Endothelial cell of umbilical vein (primary cell): ENCODE data around the gene ARTN. TPM values are rescaled to one million over a fixed set of nuclear protein-coding genes. Genes with fewer than 3 reads are reported as not detected.

ENCODE experiments used
- BruUV-seq: library from RNA; stranded (reverse); fragments of 400-500 nt; replicated peaks from 2 replicates; lab custom pipeline; 2021; lab: Mats Ljungman, UMichigan
- CTCF ChIA-PET: fragments of 300-600, 350-600 bp; sonication (Branson Sonifier 250); formaldehyde crosslinking; loops from one replicate; lab custom pipeline; 2021; ENCODE audit warnings: antibody characterized with exemption, inconsistent platforms; lab: Charles Lee
- POLR2A ChIA-PET: fragments of 300-600, 350-600 bp; sonication (Branson Sonifier 250); formaldehyde crosslinking; loops from one replicate; lab custom pipeline; 2021; ENCODE audit warnings: antibody characterized with exemption, inconsistent platforms; lab: Charles Lee
- DNase-seq: peaks from one replicate; pipeline ENCODE4 v3.0.0-alpha.2; 2011; ENCODE audit warnings: low read depth, low spot score
- FAIRE-seq: peaks from 2 replicates; lab custom pipeline; 2011; peaks lifted over from hg19 to GRCh38; lab: Jason Lieb, UNC
- H2AFZ ChIP-seq: 2 replicates; pipeline ENCODE4 v1.6.0; 2012; ENCODE audit warnings: low read depth, low read length, control low read depth, inconsistent platforms
- H3K27ac ChIP-seq: 2 replicates; pipeline ENCODE4 v1.5.1; 2011; ENCODE audit warnings: low read depth, mild to moderate bottlenecking, control low read depth, low read length, moderate library complexity; ENCODE audit not compliant: insufficient read depth
- H3K27me3 ChIP-seq, 2 experiments: 2 replicates each; pipeline versions ENCODE4 v1.6.0 to v1.6.1; 2011; ENCODE audit warnings: low read length in 2 of 2, mixed read lengths in 1 of 2; ENCODE audit not compliant: control insufficient read depth in 2 of 2, insufficient read depth in 2 of 2
- H3K36me3 ChIP-seq, 2 experiments: 2 replicates in 1 of 2; 3 replicates in 1 of 2; pipeline ENCODE4 v1.5.1; 2011; ENCODE audit warnings: low read length in 2 of 2, mild to moderate bottlenecking in 1 of 2, moderate library complexity in 1 of 2; ENCODE audit not compliant: control insufficient read depth in 2 of 2, insufficient read depth in 2 of 2; ENCODE audit errors: extremely low read depth in 1 of 2
- H3K4me1 ChIP-seq: 3 replicates; pipeline ENCODE4 v1.5.1; 2011; ENCODE audit warnings: mild to moderate bottlenecking, low read length; ENCODE audit not compliant: control insufficient read depth, insufficient read depth; ENCODE audit errors: extremely low read depth
- H3K4me2 ChIP-seq: 2 replicates; pipeline ENCODE4 v1.6.1; 2011; ENCODE audit warnings: low read length, control low read depth, mixed read lengths; ENCODE audit not compliant: insufficient read depth
- H3K4me3 ChIP-seq, 3 experiments: fragments of 200-600 bp in 1 of 3; sonication (generic), shearing (Covaris generic) in 1 of 3; replicated peaks in 1 of 3; 2 replicates each; pipeline ENCODE4 v1.5.1; 2011 to 2016; ENCODE audit warnings: control low read depth in 3 of 3, low read length in 3 of 3, mild to moderate bottlenecking in 2 of 3, inconsistent platforms in 1 of 3, low read depth in 1 of 3, moderate library complexity in 1 of 3; ENCODE audit not compliant: insufficient read depth in 1 of 3
- H3K79me2 ChIP-seq: 2 replicates; pipeline ENCODE4 v1.6.0; 2012; ENCODE audit warnings: low read length, inconsistent platforms; ENCODE audit not compliant: control insufficient read depth, insufficient read depth
- H3K9ac ChIP-seq: replicated peaks from 2 replicates; pipeline ENCODE3; 2011; ENCODE audit warnings: low read length, control low read depth; ENCODE audit not compliant: insufficient read depth; ENCODE audit errors: extremely low read depth
- H3K9me1 ChIP-seq: replicated peaks from 3 replicates; pipeline ENCODE4 v1.6.0; 2011; ENCODE audit warnings: mild to moderate bottlenecking, low read length; ENCODE audit not compliant: control insufficient read depth, insufficient read depth; ENCODE audit errors: extremely low read depth
- H3K9me3 ChIP-seq: replicated peaks from 2 replicates; pipeline ENCODE4 v1.5.1; 2012; ENCODE audit warnings: low read length, inconsistent platforms; ENCODE audit not compliant: control insufficient read depth, insufficient read depth
- H4K20me1 ChIP-seq: replicated peaks from 2 replicates; pipeline ENCODE3; 2011; ENCODE audit warnings: mild to moderate bottlenecking, low read length; ENCODE audit not compliant: control insufficient read depth, insufficient read depth; ENCODE audit errors: extremely low read depth
- EZH2 ChIP-seq: IDR thresholded peaks from 2 replicates; pipeline ENCODE4 v1.6.1; 2012; ENCODE audit warnings: borderline replicate concordance, low read depth, mild to moderate bottlenecking, moderate library complexity, low read length, inconsistent platforms; ENCODE audit not compliant: severe bottlenecking
- FOS ChIP-seq: IDR thresholded peaks from 2 replicates; pipeline ENCODE4 v1.6.1; 2011; ENCODE audit warnings: mild to moderate bottlenecking, low read length, moderate library complexity, borderline replicate concordance; ENCODE audit not compliant: insufficient read depth
- GATA2 ChIP-seq: IDR thresholded peaks from 2 replicates; pipeline ENCODE4 v1.7.0; 2011; ENCODE audit warnings: low read depth, mild to moderate bottlenecking, moderate library complexity, mixed read lengths, low read length; ENCODE audit not compliant: insufficient read length, insufficient read depth
- JUN ChIP-seq: IDR thresholded peaks from 2 replicates; pipeline ENCODE4 v1.6.1; 2011; ENCODE audit warnings: borderline replicate concordance, low read depth; ENCODE audit not compliant: insufficient read length, insufficient read depth
- MYC ChIP-seq: IDR thresholded peaks from one replicate; pipeline ENCODE4 v1.6.1; 2011; ENCODE audit warnings: mild to moderate bottlenecking, low read depth, low read length
- POLR2A ChIP-seq: IDR thresholded peaks from 2 replicates; pipeline ENCODE4 v1.6.1; 2012; ENCODE audit warnings: low read depth, mild to moderate bottlenecking, control low read depth, low read length
- POLR2AphosphoS5 ChIP-seq: IDR thresholded peaks from 2 replicates; pipeline ENCODE4 v1.6.1; 2012; ENCODE audit warnings: low read depth, mild to moderate bottlenecking, control low read depth, low read length, moderate library complexity; ENCODE audit not compliant: insufficient read depth
- dilution Hi-C: fragments of 300-500 bp; cut with MboI; formaldehyde crosslinking; loops from one replicate; pipeline ENCODE4 v1.15.0; 2019; ENCODE audit warnings: low sequenced_read_pairs; ENCODE audit not compliant: extremely low pct_ligation_motif_present
- intact Hi-C: fragments of 100-400 bp; cut with micrococcal nuclease; formaldehyde crosslinking; loops from one replicate; pipeline ENCODE4 v1.10.0; 2022
- polyA plus RNA-seq, 4 experiments: library from polyadenylated mRNA; depleted of rRNA in 3 of 4; stranded (reverse) in 3 of 4; unstranded in 1 of 4; fragments of >200 nt; gene quantifications; 2 replicates each; pipeline versions ENCODE4 v1.2.1 to v1.2.3, GENCODE V29; 2011 to 2012; ENCODE audit warnings: missing spikeins in 1 of 4
- total RNA-seq: library from RNA; stranded (reverse); gene quantifications from 2 replicates; pipeline ENCODE4 v1.2.3, GENCODE V29; 2021
- TF ChIP-seq, protein P1 (sequence below): IDR thresholded peaks from 2 replicates; pipeline ENCODE4 v1.6.1; 2011; ENCODE audit not compliant: insufficient read depth, insufficient read length
- TF ChIP-seq, protein P2 (sequence below), 2 donors: IDR thresholded peaks; 1 replicate in 1 of 2; 2 replicates in 1 of 2; pipeline ENCODE4 v1.5.1; 2011; ENCODE audit warnings: low read length in 2 of 2, mild to moderate bottlenecking in 2 of 2, moderate library complexity in 2 of 2, control low read depth in 1 of 2, inconsistent platforms in 1 of 2, low read depth in 1 of 2; ENCODE audit not compliant: insufficient read depth in 1 of 2; ENCODE audit errors: extremely low read depth in 1 of 2

Gene ARTN
- total and polyA plus RNA-seq, 2 donors (not counting 3 experiments of a cell fraction or from before 2014, with no cell fraction given), result 0.11 to 0.18 TPM

DNA sequence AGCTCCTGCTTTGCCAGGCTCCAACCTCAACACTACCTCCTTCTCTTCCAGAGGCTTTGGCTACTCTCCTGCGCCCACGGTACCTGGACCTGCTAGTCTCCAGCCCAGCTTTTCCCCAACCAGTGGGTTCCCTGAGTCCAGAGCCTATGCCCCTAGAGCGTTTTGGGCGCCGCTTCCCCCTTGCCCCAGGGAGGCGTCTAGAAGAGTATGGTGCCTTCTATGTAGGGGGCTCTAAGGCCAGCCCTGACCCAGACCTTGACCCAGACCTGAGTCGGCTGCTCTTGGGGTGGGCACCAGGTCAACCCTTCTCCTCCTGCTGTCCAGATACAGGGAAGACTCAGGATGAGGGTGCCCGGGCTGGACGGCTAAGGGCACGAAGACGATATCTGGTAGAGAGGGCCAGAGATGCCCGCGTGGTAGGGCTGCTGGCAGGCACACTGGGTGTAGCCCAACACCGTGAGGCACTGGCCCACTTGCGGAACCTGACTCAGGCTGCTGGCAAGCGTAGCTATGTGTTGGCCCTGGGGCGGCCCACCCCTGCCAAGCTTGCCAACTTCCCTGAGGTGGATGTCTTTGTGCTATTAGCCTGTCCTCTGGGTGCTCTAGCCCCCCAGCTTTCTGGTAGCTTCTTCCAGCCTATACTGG lies 37.9 kb downstream of the ARTN start:
- H3K27ac ChIP-seq, result no peak overlapping the region
- H3K4me3 ChIP-seq, result no peak overlapping the region
- no peak for TF ChIP-seq POLR2A
- no peak for TF ChIP-seq FOS
- TF ChIP-seq, protein P1, sequence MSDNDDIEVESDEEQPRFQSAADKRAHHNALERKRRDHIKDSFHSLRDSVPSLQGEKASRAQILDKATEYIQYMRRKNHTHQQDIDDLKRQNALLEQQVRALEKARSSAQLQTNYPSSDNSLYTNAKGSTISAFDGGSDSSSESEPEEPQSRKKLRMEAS, result no peak
- TF ChIP-seq EZH2, result no peak
- no peak for TF ChIP-seq JUN
- TF ChIP-seq MYC, result no peak
- TF ChIP-seq, protein P2, sequence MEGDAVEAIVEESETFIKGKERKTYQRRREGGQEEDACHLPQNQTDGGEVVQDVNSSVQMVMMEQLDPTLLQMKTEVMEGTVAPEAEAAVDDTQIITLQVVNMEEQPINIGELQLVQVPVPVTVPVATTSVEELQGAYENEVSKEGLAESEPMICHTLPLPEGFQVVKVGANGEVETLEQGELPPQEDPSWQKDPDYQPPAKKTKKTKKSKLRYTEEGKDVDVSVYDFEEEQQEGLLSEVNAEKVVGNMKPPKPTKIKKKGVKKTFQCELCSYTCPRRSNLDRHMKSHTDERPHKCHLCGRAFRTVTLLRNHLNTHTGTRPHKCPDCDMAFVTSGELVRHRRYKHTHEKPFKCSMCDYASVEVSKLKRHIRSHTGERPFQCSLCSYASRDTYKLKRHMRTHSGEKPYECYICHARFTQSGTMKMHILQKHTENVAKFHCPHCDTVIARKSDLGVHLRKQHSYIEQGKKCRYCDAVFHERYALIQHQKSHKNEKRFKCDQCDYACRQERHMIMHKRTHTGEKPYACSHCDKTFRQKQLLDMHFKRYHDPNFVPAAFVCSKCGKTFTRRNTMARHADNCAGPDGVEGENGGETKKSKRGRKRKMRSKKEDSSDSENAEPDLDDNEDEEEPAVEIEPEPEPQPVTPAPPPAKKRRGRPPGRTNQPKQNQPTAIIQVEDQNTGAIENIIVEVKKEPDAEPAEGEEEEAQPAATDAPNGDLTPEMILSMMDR (IDR thresholded peaks at IDR 0.05; ENCODE audit: extremely low read depth in 1 of 2, insufficient read depth in 1 of 2, low read depth in 1 of 2, low read length in 2 of 2), result no peak
- TF ChIP-seq POLR2AphosphoS5, result no peak
- no peak for TF ChIP-seq GATA2
- H2AFZ ChIP-seq, result no peak overlapping the region
- H3K9me1 ChIP-seq, result no peaks in the 10 kb centered on the region
- no peak overlapping the region for H3K4me2 ChIP-seq
- H4K20me1 ChIP-seq, result no peaks in the 10 kb centered on the region
- DNase-seq (no peak), FAIRE-seq (no peak)
- H3K27me3 ChIP-seq, result no peaks in the 10 kb centered on the region
- H3K9me3 ChIP-seq, result no peaks in the 10 kb centered on the region
- peaks cover 20% of the 10 kb centered on the region for H3K79me2 ChIP-seq
- POLR2A ChIA-PET, result no interaction called here
- H3K36me3 ChIP-seq, result peaks cover 0 to 9% of the 10 kb centered on the region in 2 experiments
- BruUV-seq, result no TSS peak
- H3K4me1 ChIP-seq, result peaks cover 21% of the 10 kb centered on the region
- intact Hi-C loops (no loop called here), dilution Hi-C loops (no loop called here)
- CTCF ChIA-PET, result interaction anchor here (0.7 to 1.5 kb wide), 2 partner anchors 58 to 77 kb away, joined by 3 to 5 read pairs; no protein-coding TSS in a partner anchor
- no peak overlapping the region for H3K9ac ChIP-seq
